Measurements from ENCODE around the gene KRTAP3-2.
A peak's percentile ranks its signal among the peaks of the same experiment; 100 is the strongest.

The KRTAP3-2 gene

GRCh38 chr17:41009936-41010335, 10.2 kb upstream of the KRTAP3-2 start:
- DNase-seq = no peak

- DNase-seq = no peak
Observed at GRCh38 chr17:41009301-41009760, 9.6 kb upstream of the KRTAP3-2 start.

- DNase-seq = no peak
Observed at GRCh38 chr17:41008811-41009210, 9.1 kb upstream of the KRTAP3-2 start, which contains the start of gene KRTAP3-1. TSS of gene KRTAP3-1 (minus strand) at chr17:41009128. CDS start at chr17:41009074, 54 bp downstream.

- DNase-seq = no peak
Observed at GRCh38 chr17:41004397-41004796, 4.7 kb upstream of the KRTAP3-2 start.

GRCh38 chr17:41003926-41004325, 4.2 kb upstream of the KRTAP3-2 start:
- DNase-seq = no peak

GRCh38 chr17:41002814-41003213, 3.1 kb upstream of the KRTAP3-2 start:
- DNase-seq = no peak

- no peak for DNase-seq
Observed at GRCh38 chr17:41001795-41002194, 2.1 kb upstream of the KRTAP3-2 start.

- DNase-seq = no peak
Observed at GRCh38 chr17:40997361-40997760, 2.3 kb downstream of the KRTAP3-2 start.

GRCh38 chr17:40996829-40997228, 2.9 kb downstream of the KRTAP3-2 start:
- DNase-seq = no peak

- no peak for DNase-seq
Observed at GRCh38 chr17:40995116-40995515, 4.6 kb downstream of the KRTAP3-2 start.

GRCh38 chr17:40993839-40994238, 5.9 kb downstream of the KRTAP3-2 start, which contains the start of gene KRTAP3-3:
TSS of gene KRTAP3-3 (minus strand) at chr17:40994164. CDS start at chr17:40994097, 67 bp downstream.
- DNase-seq = no peak

GRCh38 chr17:40993084-40993483, 6.6 kb downstream of the KRTAP3-2 start:
- no peak for DNase-seq

GRCh38 chr17:40992666-40993065, 7.0 kb downstream of the KRTAP3-2 start:
- no peak for DNase-seq

- DNase-seq = no peak
Observed at GRCh38 chr17:40986920-40987319, 12.8 kb downstream of the KRTAP3-2 start.

GRCh38 chr17:40984226-40984625, 15.5 kb downstream of the KRTAP3-2 start, which contains the start of gene KRT40:
TSS of gene KRT40 (minus strand) at chr17:40984326. CDS start at chr17:40984273, 53 bp downstream.
- DNase-seq = no peak

GRCh38 chr17:40981115-40981514, 18.6 kb downstream of the KRTAP3-2 start:
- no peak for DNase-seq

- no peak for DNase-seq
Observed at GRCh38 chr17:40980596-40980995, 19.1 kb downstream of the KRTAP3-2 start.

GRCh38 chr17:40980117-40980516, 19.6 kb downstream of the KRTAP3-2 start:
- no peak for DNase-seq

GRCh38 chr17:40978575-40979151, 21.0 kb downstream of the KRTAP3-2 start:
- DNase-seq = no peak

- DNase-seq = no peak
Observed at GRCh38 chr17:40975516-40975915, 24.2 kb downstream of the KRTAP3-2 start.

- no peak for DNase-seq
Observed at GRCh38 chr17:40974366-40974765, 25.3 kb downstream of the KRTAP3-2 start.

GRCh38 chr17:40967582-40967981, 32.1 kb downstream of the KRTAP3-2 start:
- no peak for DNase-seq

GRCh38 chr17:40966848-40967247, 32.9 kb downstream of the KRTAP3-2 start, which contains the start of gene KRT39:
TSS of gene KRT39 (minus strand) at chr17:40966948. CDS start at chr17:40966856, 92 bp downstream.
- DNase-seq = no peak

- DNase-seq = peak in 3 of 4 experiments; percentile 13 to 32 (median 26)
Observed at GRCh38 chr17:40963838-40964237, 35.9 kb downstream of the KRTAP3-2 start.

Data from suppressor macrophage (primary cell).